WTC11 (cell line): Measurements from ENCODE around the gene SGMS1.

Experiments
- E2F4 ChIP-seq: sonication (generic); formaldehyde crosslinking; IDR thresholded peaks from 2 replicates; pipeline ENCODE4 v1.8.1; 2022; ENCODE audit warnings: low read depth, mild to moderate bottlenecking, moderate library complexity, missing genetic modification reagents, borderline replicate concordance
- ETV6 ChIP-seq: sonication (generic); formaldehyde crosslinking; IDR thresholded peaks from 2 replicates; pipeline ENCODE4 v1.8.1; 2022; ENCODE audit warnings: mild to moderate bottlenecking, missing genetic modification reagents
- MXD4 ChIP-seq: fragments of 250-450 bp; sonication (Bioruptor Pico); IDR thresholded peaks from 2 replicates; pipeline ENCODE4 v1.8.0; 2021; ENCODE audit warnings: mild to moderate bottlenecking, moderate library complexity, borderline replicate concordance
- USF2 ChIP-seq: sonication (generic); formaldehyde crosslinking; IDR thresholded peaks from 2 replicates; pipeline ENCODE4 v1.8.1; 2023; ENCODE audit warnings: mild to moderate bottlenecking, missing genetic modification reagents, moderate library complexity
- TF ChIP-seq, protein P1 (sequence below): fragments of 200-600 bp; IDR thresholded peaks from 2 replicates; pipeline ENCODE4 v1.8.0; 2022; ENCODE audit warnings: antibody characterized with exemption

- TF ChIP-seq USF2 (no peak), ETV6 (CRISPR knock-in tag) (no peak), MXD4 (CRISPR knock-in tag) (no peak), E2F4 (no peak)
- TF ChIP-seq, protein P1, sequence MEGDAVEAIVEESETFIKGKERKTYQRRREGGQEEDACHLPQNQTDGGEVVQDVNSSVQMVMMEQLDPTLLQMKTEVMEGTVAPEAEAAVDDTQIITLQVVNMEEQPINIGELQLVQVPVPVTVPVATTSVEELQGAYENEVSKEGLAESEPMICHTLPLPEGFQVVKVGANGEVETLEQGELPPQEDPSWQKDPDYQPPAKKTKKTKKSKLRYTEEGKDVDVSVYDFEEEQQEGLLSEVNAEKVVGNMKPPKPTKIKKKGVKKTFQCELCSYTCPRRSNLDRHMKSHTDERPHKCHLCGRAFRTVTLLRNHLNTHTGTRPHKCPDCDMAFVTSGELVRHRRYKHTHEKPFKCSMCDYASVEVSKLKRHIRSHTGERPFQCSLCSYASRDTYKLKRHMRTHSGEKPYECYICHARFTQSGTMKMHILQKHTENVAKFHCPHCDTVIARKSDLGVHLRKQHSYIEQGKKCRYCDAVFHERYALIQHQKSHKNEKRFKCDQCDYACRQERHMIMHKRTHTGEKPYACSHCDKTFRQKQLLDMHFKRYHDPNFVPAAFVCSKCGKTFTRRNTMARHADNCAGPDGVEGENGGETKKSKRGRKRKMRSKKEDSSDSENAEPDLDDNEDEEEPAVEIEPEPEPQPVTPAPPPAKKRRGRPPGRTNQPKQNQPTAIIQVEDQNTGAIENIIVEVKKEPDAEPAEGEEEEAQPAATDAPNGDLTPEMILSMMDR, result no peak
Observed at GRCh38 chr10:50523357-50523756, 100.4 kb downstream of the SGMS1 start.
